ENCODE measurements around the gene NDUFAF8.

The NDUFAF8 gene

DNA sequence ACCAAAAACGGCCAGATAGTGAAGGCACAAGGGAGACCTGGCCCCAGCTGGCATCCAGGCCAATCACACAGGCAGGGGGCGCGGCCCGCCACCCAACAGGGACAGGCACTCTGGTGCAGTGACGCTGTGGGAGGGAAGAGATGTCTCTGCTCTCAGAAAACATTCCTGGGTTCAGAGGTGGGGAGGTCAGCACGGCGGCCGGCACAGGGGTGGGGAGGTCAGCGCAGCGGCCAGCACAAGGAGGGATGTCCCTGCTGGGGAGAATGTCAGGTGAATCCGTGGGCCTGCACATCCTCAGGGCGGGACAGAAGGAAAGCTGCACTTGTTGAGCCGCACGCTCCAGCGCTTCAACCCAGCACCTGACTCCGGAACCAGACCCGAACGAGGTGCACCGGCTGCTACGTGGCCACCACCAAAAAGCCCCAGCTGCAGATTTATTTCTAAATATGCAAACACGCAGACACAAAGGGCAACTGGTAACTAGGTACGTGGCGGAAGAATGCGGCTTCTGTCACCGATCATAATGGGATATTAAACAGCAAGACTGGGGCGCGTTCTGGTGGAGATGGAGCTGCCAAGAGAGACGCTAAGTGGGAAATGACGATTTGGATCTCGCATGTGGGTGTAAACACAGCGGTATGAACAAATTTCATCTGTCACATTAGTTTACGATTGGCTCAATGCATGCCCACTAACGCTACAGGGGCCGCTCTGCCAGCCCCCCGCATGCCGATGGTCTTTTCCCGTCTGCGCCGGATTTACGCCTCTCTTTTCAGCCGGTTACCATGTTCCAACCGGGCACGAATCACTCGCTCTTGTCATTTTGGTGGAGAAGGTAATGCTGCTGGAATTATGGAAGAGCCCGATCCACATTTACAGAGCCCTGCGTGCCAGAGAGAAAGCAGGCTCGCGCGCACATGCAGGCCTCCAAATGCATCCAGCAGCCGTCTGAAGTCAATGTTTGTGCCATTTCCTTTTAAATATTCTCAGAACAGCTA lies 40.5 kb downstream of the NDUFAF8 start:
- H3K27ac ChIP-seq: no peak overlapping the region
- TF ChIP-seq, protein P1, sequence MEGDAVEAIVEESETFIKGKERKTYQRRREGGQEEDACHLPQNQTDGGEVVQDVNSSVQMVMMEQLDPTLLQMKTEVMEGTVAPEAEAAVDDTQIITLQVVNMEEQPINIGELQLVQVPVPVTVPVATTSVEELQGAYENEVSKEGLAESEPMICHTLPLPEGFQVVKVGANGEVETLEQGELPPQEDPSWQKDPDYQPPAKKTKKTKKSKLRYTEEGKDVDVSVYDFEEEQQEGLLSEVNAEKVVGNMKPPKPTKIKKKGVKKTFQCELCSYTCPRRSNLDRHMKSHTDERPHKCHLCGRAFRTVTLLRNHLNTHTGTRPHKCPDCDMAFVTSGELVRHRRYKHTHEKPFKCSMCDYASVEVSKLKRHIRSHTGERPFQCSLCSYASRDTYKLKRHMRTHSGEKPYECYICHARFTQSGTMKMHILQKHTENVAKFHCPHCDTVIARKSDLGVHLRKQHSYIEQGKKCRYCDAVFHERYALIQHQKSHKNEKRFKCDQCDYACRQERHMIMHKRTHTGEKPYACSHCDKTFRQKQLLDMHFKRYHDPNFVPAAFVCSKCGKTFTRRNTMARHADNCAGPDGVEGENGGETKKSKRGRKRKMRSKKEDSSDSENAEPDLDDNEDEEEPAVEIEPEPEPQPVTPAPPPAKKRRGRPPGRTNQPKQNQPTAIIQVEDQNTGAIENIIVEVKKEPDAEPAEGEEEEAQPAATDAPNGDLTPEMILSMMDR (conservative IDR thresholded peaks at IDR 0.05): no peak

DNA sequence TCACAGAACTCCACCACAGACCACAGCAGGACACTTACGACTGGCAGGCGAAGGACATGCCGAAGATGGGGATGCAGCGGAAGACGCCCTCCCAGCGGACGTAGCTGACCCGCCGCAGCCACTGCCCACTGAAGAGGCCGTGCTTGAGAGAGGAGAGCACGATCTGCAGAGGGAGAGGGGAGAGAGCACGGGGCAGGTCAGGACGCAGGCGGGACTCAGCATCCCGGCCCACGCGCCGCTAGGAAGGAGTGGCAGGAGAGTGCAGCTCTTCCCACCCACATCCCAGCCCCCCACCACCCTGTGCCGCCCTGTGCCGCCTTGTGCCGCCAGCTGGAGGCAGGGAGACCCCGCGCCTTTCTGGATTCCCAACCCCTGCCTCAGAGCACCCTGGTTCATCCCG lies 41.5 kb downstream of the NDUFAF8 start:
- TF ChIP-seq, protein P1 (conservative IDR thresholded peaks at IDR 0.05): no peak
- no peak overlapping the region for H3K27ac ChIP-seq

DNA sequence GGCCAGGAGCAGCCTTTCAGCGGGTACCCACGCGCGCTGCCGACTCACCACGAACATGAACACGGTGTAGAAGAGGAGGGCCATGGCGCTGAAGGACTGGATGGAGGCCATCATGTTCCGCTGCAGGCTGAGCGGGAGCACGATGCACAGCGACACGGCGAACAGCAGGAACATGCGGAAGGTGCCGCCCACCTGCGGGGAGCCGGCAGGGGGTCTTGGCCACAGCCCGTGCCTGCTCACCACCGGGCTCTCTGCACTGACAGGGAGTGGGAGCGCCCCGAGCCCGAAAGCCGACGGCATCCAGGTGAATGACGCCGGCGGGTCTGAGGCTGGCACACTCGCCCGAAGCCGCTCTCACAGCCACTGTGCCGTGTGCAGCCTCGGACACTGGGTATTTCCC lies 43.0 kb downstream of the NDUFAF8 start:
- TF ChIP-seq, protein P1 (conservative IDR thresholded peaks at IDR 0.05): no peak

DNA sequence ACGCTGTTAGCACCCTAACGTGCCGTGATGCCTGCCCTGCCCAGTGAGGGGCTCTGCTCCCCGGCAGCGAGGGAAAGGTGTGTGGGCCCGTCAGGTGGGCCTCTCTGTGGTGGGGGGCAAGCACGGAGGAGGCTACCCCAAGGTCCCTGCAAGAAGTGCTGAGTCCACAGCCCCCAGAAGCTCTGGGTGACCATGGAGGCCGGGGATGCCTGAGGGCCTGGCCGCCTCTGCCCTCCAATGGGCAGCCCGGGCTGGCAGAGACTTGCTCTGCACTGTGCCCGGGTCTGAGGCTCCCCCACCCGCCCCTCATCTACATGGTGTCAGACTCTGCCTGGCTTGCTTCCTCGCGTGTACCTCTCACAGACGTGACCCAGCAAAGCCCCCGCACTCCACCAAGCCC lies 43.8 kb downstream of the NDUFAF8 start:
- TF ChIP-seq, protein P1 (conservative IDR thresholded peaks at IDR 0.05): no peak
- H3K27ac ChIP-seq: no peak overlapping the region

More for the DNA sequence above, 43.0 kb downstream of the NDUFAF8 start:
- no peak overlapping the region for H3K27ac ChIP-seq

DNA sequence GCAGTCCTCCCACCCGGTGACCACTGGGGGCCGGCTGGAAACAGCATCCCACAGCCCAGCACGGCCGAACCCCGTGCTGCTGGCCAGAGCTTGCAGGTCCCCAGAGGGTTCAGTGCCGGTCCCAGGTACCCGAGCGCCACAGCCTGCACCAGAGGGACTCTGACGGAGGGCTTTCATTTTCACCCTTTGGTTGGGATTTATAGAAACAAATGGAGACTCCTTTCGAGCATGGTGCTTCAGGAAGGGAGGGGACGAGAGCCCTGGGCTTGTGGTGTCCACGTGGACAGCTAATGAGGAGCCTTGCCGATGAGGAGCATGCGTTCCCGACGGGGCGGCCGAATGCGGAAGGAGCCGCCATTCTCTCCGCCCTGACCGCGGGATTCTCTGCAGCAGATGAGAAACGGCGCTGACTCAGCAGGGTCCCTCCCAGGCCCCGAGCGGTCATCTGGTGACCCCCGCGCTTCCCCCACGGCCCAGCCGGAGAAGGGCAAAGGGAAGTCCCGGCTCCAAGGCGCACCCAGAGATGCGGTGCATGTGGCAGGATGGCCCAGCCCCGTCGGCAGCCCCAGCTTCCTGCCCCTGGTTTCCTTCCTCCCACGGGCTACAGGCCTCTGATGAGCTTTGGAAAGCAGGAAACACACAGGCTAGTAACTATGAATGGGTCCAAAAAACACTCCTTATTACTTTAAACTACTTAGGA lies 46.2 kb downstream of the NDUFAF8 start:
- TF ChIP-seq, protein P1 (conservative IDR thresholded peaks at IDR 0.05): no peak
- H3K27ac ChIP-seq: no peak overlapping the region

DNA sequence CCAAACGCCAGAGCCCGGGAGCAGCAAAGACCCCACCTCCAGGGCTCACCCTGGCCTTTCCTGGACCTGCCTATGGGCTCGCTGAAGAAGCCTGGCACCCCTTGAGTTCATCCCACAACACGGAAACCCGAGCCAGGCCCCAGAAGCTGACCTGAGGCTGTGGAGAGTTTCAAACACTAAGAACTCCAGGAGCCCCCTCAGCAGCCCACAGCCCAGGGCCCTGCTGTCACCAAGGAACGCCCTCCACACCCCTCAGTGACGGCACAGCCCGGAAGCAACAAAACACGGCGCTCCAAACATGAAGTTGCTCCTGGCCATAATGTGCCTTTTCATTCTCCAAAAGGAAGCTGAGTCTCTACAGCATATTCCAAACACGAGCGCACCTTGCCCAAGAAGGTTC lies 46.8 kb downstream of the NDUFAF8 start:
- TF ChIP-seq, protein P1 (conservative IDR thresholded peaks at IDR 0.05): no peak
- no peak overlapping the region for H3K27ac ChIP-seq

DNA sequence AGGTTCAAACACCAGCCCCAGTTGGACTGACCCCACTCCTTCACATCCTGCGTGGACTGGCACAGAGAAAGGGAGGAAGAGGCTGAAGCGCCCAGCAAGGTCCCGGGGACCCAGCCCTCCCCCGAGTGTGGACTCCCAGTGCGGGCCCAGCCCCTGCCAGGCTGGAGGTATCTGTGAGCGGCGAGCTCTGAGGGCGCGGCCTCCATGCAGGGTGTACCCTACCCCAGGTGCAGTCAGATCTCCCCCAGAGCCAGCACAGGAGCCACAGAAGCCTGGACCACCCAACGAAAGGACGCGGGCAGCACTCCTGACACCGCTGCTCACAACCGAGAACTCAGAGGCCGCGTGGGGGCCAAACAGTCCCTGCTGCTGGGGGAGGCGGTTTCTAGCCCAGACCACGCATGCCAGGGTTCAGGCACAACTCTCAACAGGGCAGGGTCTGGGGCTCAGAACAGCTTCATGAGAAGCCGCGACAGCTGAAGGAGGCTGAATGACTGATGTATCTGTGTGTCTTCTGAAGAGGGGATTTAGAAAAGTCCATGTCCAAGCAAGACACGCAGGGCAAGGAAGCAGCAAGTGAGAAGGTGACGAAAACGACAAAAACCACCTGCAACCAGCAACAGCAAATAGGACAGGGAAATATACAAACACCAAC lies 47.5 kb downstream of the NDUFAF8 start:
- TF ChIP-seq, protein P1 (conservative IDR thresholded peaks at IDR 0.05): no peak
- no peak overlapping the region for H3K27ac ChIP-seq

Data from VCaP (cell line).